HL-60 (cell line): ENCODE data around the gene TSPO.

Experiments
- DNase-seq, 2 experiments: peaks; one replicate each; pipeline ENCODE4 v3.0.0-alpha.2; 2010 to 2020; ENCODE audit warnings: low read depth in 1 of 2, low spot score in 1 of 2
- H3K27ac ChIP-seq: fragments of 250-450 bp; sonication (Bioruptor Pico); replicated peaks from 2 replicates; pipeline ENCODE4 v1.5.1; 2020; ENCODE audit warnings: mild to moderate bottlenecking, moderate library complexity
- H3K27me3 ChIP-seq: fragments of 250-450 bp; sonication (Bioruptor Pico); 2 replicates; pipeline ENCODE4 v1.5.1; 2021; ENCODE audit warnings: mild to moderate bottlenecking, moderate library complexity; ENCODE audit not compliant: insufficient read depth, poor library complexity, severe bottlenecking
- H3K4me3 ChIP-seq: replicated peaks from 2 replicates; pipeline ENCODE4 v1.5.1; 2011; ENCODE audit warnings: mild to moderate bottlenecking, control low read depth, low read length; ENCODE audit not compliant: insufficient read depth
- CTCF ChIP-seq: IDR thresholded peaks from one replicate; pipeline ENCODE4 v1.5.1; 2011; ENCODE audit warnings: low read length, control low read depth, inconsistent platforms; ENCODE audit not compliant: insufficient read depth
- GABPA ChIP-seq: IDR thresholded peaks from 2 replicates; pipeline ENCODE4 v1.6.1; 2012; ENCODE audit warnings: low read depth
- POLR2AphosphoS5 ChIP-seq: IDR thresholded peaks from 2 replicates; pipeline ENCODE4 v1.6.1; 2012; ENCODE audit warnings: low read depth
- REST ChIP-seq: IDR thresholded peaks from 2 replicates; pipeline ENCODE4 v1.6.1; 2012; ENCODE audit warnings: low read depth; ENCODE audit not compliant: insufficient replicate concordance
- SPI1 ChIP-seq: IDR thresholded peaks from 2 replicates; pipeline ENCODE4 v1.6.1; 2012; ENCODE audit warnings: low read depth, mild to moderate bottlenecking, borderline replicate concordance

TSPO gene

GRCh38 chr22:43197271-43197941, 46.0 kb downstream of the TSPO start:
- DNase-seq, result no peak
- no peak overlapping the region for H3K4me3 ChIP-seq
- no peak for TF ChIP-seq POLR2AphosphoS5
- no peak for TF ChIP-seq REST
- TF ChIP-seq SPI1, result no peak
- TF ChIP-seq GABPA, result no peak
- no peak for TF ChIP-seq CTCF
- H3K27me3 ChIP-seq, result no peaks in the 10 kb centered on the region
- H3K27ac ChIP-seq, result no peak overlapping the region

GRCh38 chr22:43198126-43198525, 46.8 kb downstream of the TSPO start:
- TF ChIP-seq GABPA, result no peak
- TF ChIP-seq REST, result no peak
- TF ChIP-seq POLR2AphosphoS5, result no peak
- no peak for TF ChIP-seq CTCF
- TF ChIP-seq SPI1, result no peak
- Histone ChIP-seq H3K27me3 (no peaks in the 10 kb centered on the region), H3K4me3 (no peak overlapping the region), H3K27ac (no peak overlapping the region)
- no peak for DNase-seq

- Histone ChIP-seq H3K27me3 (no peaks in the 10 kb centered on the region), H3K4me3 (no peak overlapping the region), H3K27ac (no peak overlapping the region)
- no peak for DNase-seq
- no peak for TF ChIP-seq SPI1
- no peak for TF ChIP-seq CTCF
- no peak for TF ChIP-seq GABPA
- TF ChIP-seq POLR2AphosphoS5, result no peak
- no peak for TF ChIP-seq REST
Measured at GRCh38 chr22:43198936-43199335, 47.6 kb downstream of the TSPO start.
